Osteocyte (in vitro differentiated cells): ENCODE results near the gene THAP7. TPM values are rescaled to one million over a fixed set of nuclear protein-coding genes. Genes with fewer than 3 reads are reported as not detected.

Experiments
- DNase-seq: peaks from one replicate; pipeline ENCODE4 v3.0.0; 2021; ENCODE audit warnings: mixed read lengths; ENCODE audit not compliant: unreplicated experiment; ENCODE audit errors: extremely low spot score
- H3K27ac Mint-ChIP-seq: one replicate; pipeline ENCODE4 v1.8.0; 2021; ENCODE audit warnings: mild to moderate bottlenecking, mixed read lengths; ENCODE audit not compliant: unreplicated experiment
- H3K27me3 Mint-ChIP-seq: one replicate; pipeline ENCODE4 v1.8.0; 2021; ENCODE audit warnings: mixed read lengths; ENCODE audit not compliant: unreplicated experiment
- H3K36me3 Mint-ChIP-seq: one replicate; pipeline ENCODE4 v1.8.0; 2021; ENCODE audit warnings: mixed read lengths; ENCODE audit not compliant: unreplicated experiment
- H3K4me1 Mint-ChIP-seq: one replicate; pipeline ENCODE4 v1.8.0; 2021; ENCODE audit warnings: mixed read lengths; ENCODE audit not compliant: unreplicated experiment
- H3K4me3 Mint-ChIP-seq: one replicate; pipeline ENCODE4 v1.8.0; 2021; ENCODE audit warnings: mild to moderate bottlenecking, moderate library complexity, mixed read lengths; ENCODE audit not compliant: unreplicated experiment
- H3K9me3 Mint-ChIP-seq: one replicate; pipeline ENCODE4 v1.8.0; 2021; ENCODE audit warnings: mixed read lengths; ENCODE audit not compliant: unreplicated experiment
- CTCF ChIP-seq: fragments of 200-600 bp; sonication (generic); IDR thresholded peaks from 2 replicates; pipeline ENCODE4 v1.5.0; 2021; ENCODE audit warnings: antibody characterized with exemption, mild to moderate bottlenecking, moderate library complexity
- total RNA-seq: library from RNA; stranded (reverse); gene quantifications from 2 replicates; pipeline ENCODE4 v1.2.1, GENCODE V29; 2021

THAP7 gene
- total RNA-seq, 1 donor from 2014 or later = 27.0 TPM

- Mint-ChIP-seq H3K4me3 (peak overlapping the region; percentile 70), H3K27ac (no peak overlapping the region), H3K27me3 (no peaks in the 10 kb centered on the region), H3K4me1 (peaks cover 10% of the 10 kb centered on the region), H3K9me3 (no peaks in the 10 kb centered on the region), H3K36me3 (no peaks in the 10 kb centered on the region)
- DNase-seq = no peak
- no peak for TF ChIP-seq CTCF
Observed at GRCh38 chr22:20963201-20964052, 38.5 kb downstream of the THAP7 start.

GRCh38 chr22:20962491-20962945 is 39.4 kb downstream of the THAP7 start:
- Mint-ChIP-seq H3K4me1 (peaks cover 18% of the 10 kb centered on the region), H3K27ac (no peak overlapping the region), H3K9me3 (no peaks in the 10 kb centered on the region), H3K36me3 (no peaks in the 10 kb centered on the region), H3K4me3 (no peak overlapping the region), H3K27me3 (no peaks in the 10 kb centered on the region)
- no peak for TF ChIP-seq CTCF
- no peak for DNase-seq

GRCh38 chr22:20960609-20961008 is 41.3 kb downstream of the THAP7 start:
- no peaks in the 10 kb centered on the region for H3K36me3 Mint-ChIP-seq
- DNase-seq = no peak
- no peak overlapping the region for H3K27ac Mint-ChIP-seq
- H3K4me1 Mint-ChIP-seq = peaks cover 25% of the 10 kb centered on the region
- no peak for TF ChIP-seq CTCF
- no peak overlapping the region for H3K4me3 Mint-ChIP-seq
- H3K27me3 Mint-ChIP-seq = no peaks in the 10 kb centered on the region
- H3K9me3 Mint-ChIP-seq = no peaks in the 10 kb centered on the region

DNA sequence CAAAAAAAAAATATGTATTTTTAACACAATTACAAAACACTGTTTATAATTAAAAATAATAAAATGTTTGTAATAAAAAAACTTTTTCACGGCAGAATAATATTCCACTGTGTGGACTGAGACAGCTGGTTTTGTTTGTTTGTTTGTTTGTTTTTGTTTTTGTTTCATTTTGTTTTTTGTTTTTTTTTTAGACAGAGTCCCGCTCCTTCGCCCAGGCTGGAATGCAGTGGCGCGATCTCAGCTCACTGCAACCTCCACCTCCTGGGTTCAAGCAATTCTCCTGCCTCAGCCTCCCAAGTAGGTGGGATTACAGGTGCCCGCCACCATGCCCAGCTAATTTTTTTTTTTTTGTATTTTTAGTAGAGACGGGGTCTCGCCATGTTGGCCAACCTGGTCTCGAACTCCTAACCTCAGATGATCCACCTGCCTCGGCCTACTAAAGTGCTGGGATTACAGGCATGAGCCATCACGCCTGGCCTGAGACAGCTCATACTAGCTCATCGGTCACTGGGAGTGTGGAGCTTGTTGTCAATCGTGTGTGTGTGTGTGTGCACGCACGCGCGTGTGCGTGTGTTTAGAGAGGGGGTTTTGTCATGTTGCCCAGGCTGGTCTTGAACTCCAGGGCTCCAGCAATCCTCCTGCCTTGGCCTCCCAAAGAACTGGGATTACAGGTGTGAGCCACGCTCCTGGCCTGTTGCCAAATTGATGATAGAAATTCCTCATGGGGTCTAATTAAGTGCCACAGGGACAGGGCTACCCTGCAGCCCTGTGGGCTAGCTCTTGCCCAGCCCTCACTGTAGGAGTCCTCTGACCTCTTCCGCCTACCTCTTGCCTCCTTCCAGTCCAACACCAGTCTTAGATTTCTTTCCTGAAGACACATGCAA is 42.1 kb downstream of the THAP7 start:
- Mint-ChIP-seq H3K27ac (no peak overlapping the region), H3K36me3 (no peaks in the 10 kb centered on the region), H3K27me3 (no peaks in the 10 kb centered on the region), H3K4me1 (peaks cover 23% of the 10 kb centered on the region), H3K4me3 (no peak overlapping the region), H3K9me3 (no peaks in the 10 kb centered on the region)
- DNase-seq = no peak
- TF ChIP-seq CTCF = no peak
